ENCODE results near the gene ARMH4.

The ARMH4 gene

GRCh38 chr14:58191763-58192601 is 40.0 kb upstream of the ARMH4 start:
- H3K27ac ChIP-seq = no peak overlapping the region
- TF ChIP-seq, protein P1, sequence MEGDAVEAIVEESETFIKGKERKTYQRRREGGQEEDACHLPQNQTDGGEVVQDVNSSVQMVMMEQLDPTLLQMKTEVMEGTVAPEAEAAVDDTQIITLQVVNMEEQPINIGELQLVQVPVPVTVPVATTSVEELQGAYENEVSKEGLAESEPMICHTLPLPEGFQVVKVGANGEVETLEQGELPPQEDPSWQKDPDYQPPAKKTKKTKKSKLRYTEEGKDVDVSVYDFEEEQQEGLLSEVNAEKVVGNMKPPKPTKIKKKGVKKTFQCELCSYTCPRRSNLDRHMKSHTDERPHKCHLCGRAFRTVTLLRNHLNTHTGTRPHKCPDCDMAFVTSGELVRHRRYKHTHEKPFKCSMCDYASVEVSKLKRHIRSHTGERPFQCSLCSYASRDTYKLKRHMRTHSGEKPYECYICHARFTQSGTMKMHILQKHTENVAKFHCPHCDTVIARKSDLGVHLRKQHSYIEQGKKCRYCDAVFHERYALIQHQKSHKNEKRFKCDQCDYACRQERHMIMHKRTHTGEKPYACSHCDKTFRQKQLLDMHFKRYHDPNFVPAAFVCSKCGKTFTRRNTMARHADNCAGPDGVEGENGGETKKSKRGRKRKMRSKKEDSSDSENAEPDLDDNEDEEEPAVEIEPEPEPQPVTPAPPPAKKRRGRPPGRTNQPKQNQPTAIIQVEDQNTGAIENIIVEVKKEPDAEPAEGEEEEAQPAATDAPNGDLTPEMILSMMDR (IDR thresholded peaks at IDR 0.05) = no peak

- H3K27ac ChIP-seq = no peak overlapping the region
- TF ChIP-seq, protein P1 (IDR thresholded peaks at IDR 0.05) = no peak
- no peak for TF ChIP-seq ZFX (IDR thresholded peaks at IDR 0.05; ENCODE audit: borderline replicate concordance)
These were observed 37.2 kb upstream of the ARMH4 start for GRCh38 chr14:58189176-58189575.

DNA sequence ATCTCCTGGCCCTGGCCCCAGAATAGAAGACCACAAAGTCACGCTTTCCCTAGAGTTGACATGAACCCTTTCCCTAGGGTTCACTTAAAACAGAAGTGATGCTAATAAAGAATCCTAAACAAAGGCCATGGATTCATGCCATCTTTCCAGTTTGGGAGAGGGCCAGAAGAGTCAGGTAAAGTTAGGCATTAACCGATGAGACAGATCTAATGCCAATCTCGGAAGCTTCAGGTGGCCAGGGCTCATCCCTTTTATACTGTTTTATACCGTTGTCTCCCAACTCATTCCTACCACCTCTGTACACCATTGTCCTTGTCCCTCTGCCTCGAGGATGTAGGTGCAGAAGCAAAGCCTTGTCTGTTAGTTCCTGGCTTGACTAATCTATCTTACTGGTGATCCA is 25.1 kb upstream of the ARMH4 start:
- no peak overlapping the region for H3K27ac ChIP-seq
- TF ChIP-seq, protein P1 (IDR thresholded peaks at IDR 0.05) = no peak
- TF ChIP-seq ZFX (IDR thresholded peaks at IDR 0.05; ENCODE audit: borderline replicate concordance) = no peak

DNA sequence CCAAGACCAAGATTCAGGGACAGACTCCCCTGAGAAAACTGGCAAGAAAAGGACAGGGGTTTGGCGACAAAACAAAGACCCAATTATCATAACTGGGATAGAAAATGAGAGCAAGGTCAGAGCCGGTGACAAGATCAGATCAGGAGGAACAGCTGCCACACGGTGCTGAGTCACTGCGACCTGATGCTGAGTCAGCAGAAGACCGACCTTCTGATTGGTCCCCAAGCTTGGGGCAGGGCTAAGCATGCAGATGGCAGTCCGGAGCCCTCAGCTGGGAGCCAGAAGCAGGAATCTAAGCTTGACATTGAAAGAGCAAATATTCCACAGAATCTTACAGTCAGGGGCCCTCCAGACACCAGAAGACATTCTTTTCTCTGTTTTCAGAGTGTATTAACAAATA is 19.1 kb upstream of the ARMH4 start:
- TF ChIP-seq ZFX (IDR thresholded peaks at IDR 0.05; ENCODE audit: borderline replicate concordance) = no peak
- TF ChIP-seq, protein P1 (IDR thresholded peaks at IDR 0.05) = no peak
- peak overlapping the region; percentile 57 for H3K27ac ChIP-seq

DNA sequence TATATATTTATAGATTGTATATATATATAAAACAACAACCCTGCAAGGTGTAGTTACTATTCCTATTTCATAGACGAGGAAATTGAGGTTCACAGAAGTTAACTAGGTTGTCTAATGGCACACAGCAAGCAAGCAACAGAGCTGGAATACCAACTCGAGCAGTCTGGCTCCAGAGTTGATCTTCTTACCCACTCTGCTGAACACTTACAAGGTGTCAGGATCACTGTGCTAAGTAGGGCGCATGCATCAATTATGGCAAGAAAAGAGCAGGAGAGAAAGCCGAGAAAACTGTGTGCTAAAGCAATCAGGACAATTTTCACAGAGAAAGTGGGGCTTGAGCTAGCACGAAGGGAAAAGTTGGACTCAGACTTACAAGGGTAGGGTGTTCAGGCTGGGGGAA is 15.9 kb upstream of the ARMH4 start:
- H3K27ac ChIP-seq = no peak overlapping the region
- TF ChIP-seq, protein P1 (IDR thresholded peaks at IDR 0.05) = no peak
- no peak for TF ChIP-seq ZFX (IDR thresholded peaks at IDR 0.05; ENCODE audit: borderline replicate concordance)

- TF ChIP-seq ZFX (IDR thresholded peaks at IDR 0.05; ENCODE audit: borderline replicate concordance) = no peak
- TF ChIP-seq, protein P1 (IDR thresholded peaks at IDR 0.05) = no peak
- no peak overlapping the region for H3K27ac ChIP-seq
These were observed 15.0 kb upstream of the ARMH4 start for GRCh38 chr14:58167057-58167456.

All from 22Rv1 (cell line).